GM12878 (cell line): ENCODE results near the gene AKAP9. TPM values are rescaled to one million over a fixed set of nuclear protein-coding genes. Genes with fewer than 3 reads are reported as not detected.
"Not testable (repeated sequence)": the region's sequence is repeated elsewhere in the genome, so short reads cannot be mapped to it uniquely, and the experiment has no call there.

ENCODE experiments used
- ATAC-seq: fragments of 200-7000 bp; cut with Tn5 transposase; 3 replicates; pipeline ENCODE4 v1.9.1; 2020; ENCODE audit warnings: mild to moderate bottlenecking, moderate library complexity
- BruUV-seq: library from RNA; stranded (reverse); fragments of 400-500 nt; replicated peaks from 2 replicates; lab custom pipeline; 2021; lab: Mats Ljungman, UMichigan
- CTCF ChIA-PET: fragments of 300-600 bp; sonication (Branson Sonifier 250); formaldehyde crosslinking; extraction: SDS; loops from one replicate; lab custom pipeline; 2021; ENCODE audit warnings: inconsistent platforms; lab: Yijun Ruan, JAX
- POLR2A ChIA-PET: fragments of 350-600 bp; formaldehyde crosslinking; extraction: SDS; loops from one replicate; lab custom pipeline; 2021; ENCODE audit warnings: inconsistent platforms; lab: Charles Lee
- RAD21 ChIA-PET: fragments of 300-600 bp; sonication (Branson Sonifier 250); formaldehyde crosslinking; loops from one replicate; lab custom pipeline; 2023; ENCODE audit warnings: antibody characterized with exemption; ENCODE audit not compliant: unreplicated experiment; lab: Charles Lee
- SMC1A ChIA-PET: fragments of 300-600 bp; sonication (Branson Sonifier 250); formaldehyde crosslinking; loops from one replicate; lab custom pipeline; 2023; ENCODE audit not compliant: unreplicated experiment, uncharacterized antibody; lab: Charles Lee
- DNase-seq: peaks from one replicate; pipeline ENCODE4 v3.0.0-alpha.2; 2011; ENCODE audit warnings: low read depth, low spot score
- FAIRE-seq: peaks from 3 replicates; lab custom pipeline; 2011; peaks lifted over from hg19 to GRCh38; lab: Jason Lieb, UNC
- H2AFZ ChIP-seq: 2 replicates; pipeline ENCODE4 v1.6.0; 2011; ENCODE audit warnings: low read depth, low read length, control low read depth; ENCODE audit not compliant: control insufficient read depth
- H3K27ac ChIP-seq: 2 replicates; pipeline ENCODE4 v1.5.1; 2011; ENCODE audit warnings: control low read depth; ENCODE audit not compliant: control insufficient read depth, insufficient read depth
- H3K27me3 ChIP-seq, 2 experiments: replicated peaks in 1 of 2; 2 replicates each; pipeline versions ENCODE4 v1.6.0 to v1.6.1; 2011; ENCODE audit warnings: low read length in 1 of 2; ENCODE audit not compliant: control insufficient read depth in 2 of 2, insufficient read depth in 2 of 2
- H3K36me3 ChIP-seq, 2 experiments: 2 replicates each; pipeline ENCODE4 v1.5.1; 2011; ENCODE audit warnings: low read length in 1 of 2; ENCODE audit not compliant: control insufficient read depth in 2 of 2, insufficient read depth in 2 of 2
- H3K4me1 ChIP-seq: 2 replicates; pipeline ENCODE4 v1.6.1; 2011; ENCODE audit warnings: mild to moderate bottlenecking, low read length, moderate library complexity, mixed read lengths; ENCODE audit not compliant: control insufficient read depth, insufficient read depth
- H3K4me2 ChIP-seq: 2 replicates; pipeline ENCODE4 v1.6.0; 2011; ENCODE audit warnings: control low read depth; ENCODE audit not compliant: control insufficient read depth, insufficient read depth
- H3K4me3 ChIP-seq: fragments of 200-600 bp; sonication (generic); 2 replicates; pipeline ENCODE4 v1.5.1; 2016
- H3K79me2 ChIP-seq: 2 replicates; pipeline ENCODE4 v1.6.0; 2011; ENCODE audit warnings: low read length; ENCODE audit not compliant: control insufficient read depth, insufficient read depth
- H3K9ac ChIP-seq: 2 replicates; pipeline ENCODE4 v1.8.0; 2011; ENCODE audit warnings: low read length, control low read depth, mixed read lengths; ENCODE audit not compliant: control insufficient read depth, insufficient read depth
- H3K9me3 ChIP-seq: replicated peaks from 3 replicates; pipeline ENCODE4 v1.5.1; 2011; ENCODE audit warnings: mild to moderate bottlenecking, low read length; ENCODE audit not compliant: control insufficient read depth, insufficient read depth
- H4K20me1 ChIP-seq: 2 replicates; pipeline ENCODE4 v1.6.0; 2011; ENCODE audit not compliant: control insufficient read depth, insufficient read depth
- DPF2 ChIP-seq: fragments of 450-650 bp; IDR thresholded peaks from 2 replicates; pipeline ENCODE4 v1.6.1; 2017; ENCODE audit warnings: mild to moderate bottlenecking
- ETV6 ChIP-seq, 2 experiments: fragments of 450-650 bp in 1 of 2; IDR thresholded peaks in 1 of 2; conservative IDR thresholded peaks in 1 of 2; 2 replicates each; pipeline ENCODE4 v1.6.1; 2014; ENCODE audit warnings: antibody characterized with exemption in 1 of 2, borderline replicate concordance in 1 of 2, low read depth in 1 of 2, mild to moderate bottlenecking in 1 of 2, moderate library complexity in 1 of 2
- FOXK2 ChIP-seq: fragments of 450-650 bp; IDR thresholded peaks from 2 replicates; pipeline ENCODE4 v1.6.1; 2017; ENCODE audit warnings: mild to moderate bottlenecking, moderate library complexity
- MTA2 ChIP-seq: fragments of 450-650 bp; IDR thresholded peaks from 2 replicates; pipeline ENCODE4 v1.6.1; 2016; ENCODE audit warnings: low read depth, mild to moderate bottlenecking, moderate library complexity
- POLR2AphosphoS5 ChIP-seq: IDR thresholded peaks from 2 replicates; pipeline ENCODE4 v1.6.1; 2011; ENCODE audit warnings: mild to moderate bottlenecking, low read length, inconsistent platforms
- RB1 ChIP-seq: fragments of 450-650 bp; formaldehyde crosslinking; IDR thresholded peaks from 2 replicates; pipeline ENCODE4 v1.6.1; 2017; ENCODE audit warnings: mild to moderate bottlenecking, borderline replicate concordance
- SIX5 ChIP-seq: IDR thresholded peaks from 2 replicates; pipeline ENCODE4 v1.6.1; 2011; ENCODE audit warnings: mild to moderate bottlenecking, low read depth, low read length, moderate library complexity; ENCODE audit not compliant: severe bottlenecking
- SMAD5 ChIP-seq: IDR thresholded peaks from 2 replicates; pipeline ENCODE4 v1.6.1; 2016; ENCODE audit warnings: antibody characterized with exemption, low read depth
- SREBF2 ChIP-seq: IDR thresholded peaks from 2 replicates; pipeline ENCODE4 v1.6.1; 2012; ENCODE audit warnings: mild to moderate bottlenecking, low read length
- TAF1 ChIP-seq: IDR thresholded peaks from 2 replicates; pipeline ENCODE4 v1.6.1; 2011; ENCODE audit warnings: mild to moderate bottlenecking, low read depth, low read length, borderline replicate concordance
- TCF7 ChIP-seq: IDR thresholded peaks from 2 replicates; pipeline ENCODE4 v1.6.1; 2014; ENCODE audit warnings: antibody characterized with exemption, borderline replicate concordance
- WGBS: methylation state at CpG from one replicate; pipeline ENCODE4 v1.1.6; 2016; ENCODE audit warnings: low lambda C conversion rate; ENCODE audit not compliant: insufficient replicate concordance, insufficient coverage; ENCODE audit errors: missing lambda C conversion rate; 5-methylcytosine and 5-hydroxymethylcytosine counted together
- in situ Hi-C: fragments of 300-500 bp; cut with MboI; formaldehyde crosslinking; loops from 9 replicates; pipeline ENCODE4 v1.14.3; 2018; ENCODE audit warnings: mixed read lengths
- intact Hi-C: fragments of 100-400 bp; cut with micrococcal nuclease; formaldehyde crosslinking; loops from one replicate; pipeline ENCODE4 v1.14.2; 2022; ENCODE audit not compliant: unreplicated experiment
- polyA plus RNA-seq, 11 experiments: library from polyadenylated mRNA; depleted of rRNA in 4 of 11; unstranded in 6 of 11; stranded (reverse) in 5 of 11; fragments of >200 nt; fragmentation: Nextera tagmentation in 4 of 11; fragmentation: Illumina TruSeq in 1 of 11; extraction: Ambion mirVana in 4 of 11; extraction: Trizol in 1 of 11; gene quantifications; 1 replicate in 1 of 11; 2 replicates in 10 of 11; pipeline versions ENCODE4 v1.2.1 to v1.2.3, GENCODE V29; 2011 to 2016; ENCODE audit warnings: inconsistent platforms in 2 of 11, missing spikeins in 2 of 11, low read depth in 1 of 11
- total RNA-seq, 4 experiments: library from RNA; depleted of rRNA in 3 of 4; stranded (reverse); fragments of >200 nt in 3 of 4; fragmentation: Illumina TruSeq in 1 of 4; extraction: Trizol in 1 of 4; gene quantifications; 2 replicates each; pipeline versions ENCODE4 v1.2.1 to v1.2.3, GENCODE V29; 2013 to 2021
- TF ChIP-seq, protein P1 (sequence below): fragments of 450-650 bp; IDR thresholded peaks from 2 replicates; pipeline ENCODE4 v1.6.1; 2017; ENCODE audit warnings: antibody characterized with exemption, mild to moderate bottlenecking, moderate library complexity
- TF ChIP-seq, protein P2 (sequence below): IDR thresholded peaks from 2 replicates; pipeline ENCODE4 v1.6.1; 2011; ENCODE audit warnings: mild to moderate bottlenecking, low read depth, low read length, moderate library complexity; ENCODE audit not compliant: insufficient replicate concordance

AKAP9 gene
- total and polyA plus RNA-seq, 10 of the 15 experiments (the other 5 are each of a cell fraction or from before 2014, with no cell fraction given) = 21.1 to 62.8 (median 31.6) TPM

DNA sequence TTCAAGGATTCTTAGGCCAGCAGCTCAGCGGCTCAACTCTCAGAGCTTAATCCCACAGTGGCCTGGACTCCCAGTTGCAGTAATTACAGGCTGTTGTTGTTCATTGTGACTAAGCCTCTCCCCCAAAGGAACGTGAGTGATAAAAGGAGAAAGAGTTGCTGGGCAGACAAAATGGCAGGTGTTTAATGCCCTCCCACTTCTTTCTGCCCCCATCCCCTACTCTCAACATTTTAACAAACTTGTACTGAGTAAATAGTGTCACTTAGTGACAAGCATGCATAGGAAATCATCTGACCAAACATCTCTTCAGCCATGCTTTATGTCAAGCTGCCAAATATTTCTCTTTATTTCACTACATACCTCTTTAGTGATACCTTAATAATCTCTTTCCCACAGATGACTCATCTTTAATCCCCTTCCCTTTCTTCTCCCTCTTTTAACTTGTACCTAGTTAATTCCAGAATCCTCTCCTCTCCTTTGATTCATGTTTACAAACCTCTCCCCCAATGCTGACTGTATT lies 47.8 kb upstream of the AKAP9 start:
- no peak for FAIRE-seq
- H4K20me1 ChIP-seq = no peaks in the 10 kb centered on the region
- H3K9me3 ChIP-seq = no peaks in the 10 kb centered on the region; the same call in 2 of the 3 replicates
- no TSS peak for BruUV-seq
- ChIA-PET SMC1A (no interaction called here), POLR2A (no interaction called here), CTCF (interaction anchor here (1.2 kb wide), 1 partner anchor 13 kb away, joined by 4 read pairs; no protein-coding TSS in a partner anchor), RAD21 (no interaction called here)
- no peak for DNase-seq
- H3K36me3 ChIP-seq = no peaks in the 10 kb centered on the region
- intact Hi-C loops = no loop called here
- no peak overlapping the region for H3K4me2 ChIP-seq
- no peak overlapping the region for H3K4me3 ChIP-seq
- WGBS = 45% methylated on average over 2 of the region's 2 CpGs
- no peaks in the 10 kb centered on the region for H3K79me2 ChIP-seq
- no peaks in the 10 kb centered on the region for H3K4me1 ChIP-seq
- no peak overlapping the region for H2AFZ ChIP-seq
- no peak for TF ChIP-seq POLR2AphosphoS5
- no peak for TF ChIP-seq TCF7
- TF ChIP-seq DPF2 = no peak
- no peak for TF ChIP-seq RB1
- TF ChIP-seq, protein P1, sequence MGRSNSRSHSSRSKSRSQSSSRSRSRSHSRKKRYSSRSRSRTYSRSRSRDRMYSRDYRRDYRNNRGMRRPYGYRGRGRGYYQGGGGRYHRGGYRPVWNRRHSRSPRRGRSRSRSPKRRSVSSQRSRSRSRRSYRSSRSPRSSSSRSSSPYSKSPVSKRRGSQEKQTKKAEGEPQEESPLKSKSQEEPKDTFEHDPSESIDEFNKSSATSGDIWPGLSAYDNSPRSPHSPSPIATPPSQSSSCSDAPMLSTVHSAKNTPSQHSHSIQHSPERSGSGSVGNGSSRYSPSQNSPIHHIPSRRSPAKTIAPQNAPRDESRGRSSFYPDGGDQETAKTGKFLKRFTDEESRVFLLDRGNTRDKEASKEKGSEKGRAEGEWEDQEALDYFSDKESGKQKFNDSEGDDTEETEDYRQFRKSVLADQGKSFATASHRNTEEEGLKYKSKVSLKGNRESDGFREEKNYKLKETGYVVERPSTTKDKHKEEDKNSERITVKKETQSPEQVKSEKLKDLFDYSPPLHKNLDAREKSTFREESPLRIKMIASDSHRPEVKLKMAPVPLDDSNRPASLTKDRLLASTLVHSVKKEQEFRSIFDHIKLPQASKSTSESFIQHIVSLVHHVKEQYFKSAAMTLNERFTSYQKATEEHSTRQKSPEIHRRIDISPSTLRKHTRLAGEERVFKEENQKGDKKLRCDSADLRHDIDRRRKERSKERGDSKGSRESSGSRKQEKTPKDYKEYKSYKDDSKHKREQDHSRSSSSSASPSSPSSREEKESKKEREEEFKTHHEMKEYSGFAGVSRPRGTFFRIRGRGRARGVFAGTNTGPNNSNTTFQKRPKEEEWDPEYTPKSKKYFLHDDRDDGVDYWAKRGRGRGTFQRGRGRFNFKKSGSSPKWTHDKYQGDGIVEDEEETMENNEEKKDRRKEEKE = no peak
- no peak for TF ChIP-seq MTA2
- TF ChIP-seq FOXK2 = no peak
- TF ChIP-seq TAF1 = no peak
- TF ChIP-seq SIX5 = no peak
- TF ChIP-seq SMAD5 = no peak
- no peak for TF ChIP-seq ETV6 (conservative IDR thresholded peaks at IDR 0.05 in 1 of 2, IDR thresholded peaks at IDR 0.05 in 1 of 2; ENCODE audit: borderline replicate concordance in 1 of 2, low read depth in 1 of 2)
- no peak for TF ChIP-seq SREBF2
- TF ChIP-seq, protein P2, sequence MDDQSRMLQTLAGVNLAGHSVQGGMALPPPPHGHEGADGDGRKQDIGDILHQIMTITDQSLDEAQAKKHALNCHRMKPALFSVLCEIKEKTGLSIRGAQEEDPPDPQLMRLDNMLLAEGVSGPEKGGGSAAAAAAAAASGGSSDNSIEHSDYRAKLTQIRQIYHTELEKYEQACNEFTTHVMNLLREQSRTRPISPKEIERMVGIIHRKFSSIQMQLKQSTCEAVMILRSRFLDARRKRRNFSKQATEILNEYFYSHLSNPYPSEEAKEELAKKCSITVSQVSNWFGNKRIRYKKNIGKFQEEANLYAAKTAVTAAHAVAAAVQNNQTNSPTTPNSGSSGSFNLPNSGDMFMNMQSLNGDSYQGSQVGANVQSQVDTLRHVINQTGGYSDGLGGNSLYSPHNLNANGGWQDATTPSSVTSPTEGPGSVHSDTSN = no peak
- no peak for ATAC-seq
- no peak overlapping the region for H3K27ac ChIP-seq
- no peaks in the 10 kb centered on the region for H3K27me3 ChIP-seq
- in situ Hi-C loops = no loop called here
- H3K9ac ChIP-seq = no peak overlapping the region

DNA sequence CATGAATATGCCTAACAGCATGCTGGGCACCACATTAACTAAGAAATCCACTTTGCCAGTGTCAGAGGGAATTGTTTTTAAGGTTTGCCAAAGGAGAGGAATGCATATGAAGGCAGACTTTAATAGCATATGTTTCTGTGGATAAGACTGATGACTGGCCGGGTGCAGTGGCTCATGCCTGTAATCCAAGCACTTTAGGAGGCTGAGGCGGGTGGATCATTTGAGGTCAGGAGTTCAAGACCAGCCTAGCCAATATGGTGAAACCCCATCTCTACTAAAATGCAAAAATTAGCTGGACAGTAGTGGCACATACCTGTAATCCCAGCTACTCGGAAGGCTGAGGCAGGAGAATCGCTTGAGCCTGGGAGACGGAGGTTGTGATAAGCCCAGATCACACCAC lies 47.0 kb upstream of the AKAP9 start:
- FAIRE-seq, H3K79me2 ChIP-seq, SMC1A ChIA-PET, H3K4me3 ChIP-seq, intact Hi-C loops, ATAC-seq, H2AFZ ChIP-seq, POLR2A ChIA-PET, H3K27me3 ChIP-seq, DNase-seq, H3K9ac ChIP-seq, H3K4me2 ChIP-seq, BruUV-seq, H3K36me3 ChIP-seq, in situ Hi-C loops, H3K4me1 ChIP-seq, RAD21 ChIA-PET, H3K27ac ChIP-seq, H3K9me3 ChIP-seq, H4K20me1 ChIP-seq: not testable (repeated sequence)
- CTCF ChIA-PET = interaction anchor here (0.8 kb wide), 1 partner anchor 532 kb away, joined by 3 read pairs; no protein-coding TSS in a partner anchor
- 84% methylated on average over 5 of the region's 5 CpGs for WGBS
